LNCAP (cell line): ENCODE results near the gene FAM204A.

Experiments
- CTCF ChIP-seq: fragments of 450-650 bp; IDR thresholded peaks from 2 replicates; pipeline ENCODE4 v1.5.1; 2017; ENCODE audit warnings: mild to moderate bottlenecking

FAM204A gene

DNA sequence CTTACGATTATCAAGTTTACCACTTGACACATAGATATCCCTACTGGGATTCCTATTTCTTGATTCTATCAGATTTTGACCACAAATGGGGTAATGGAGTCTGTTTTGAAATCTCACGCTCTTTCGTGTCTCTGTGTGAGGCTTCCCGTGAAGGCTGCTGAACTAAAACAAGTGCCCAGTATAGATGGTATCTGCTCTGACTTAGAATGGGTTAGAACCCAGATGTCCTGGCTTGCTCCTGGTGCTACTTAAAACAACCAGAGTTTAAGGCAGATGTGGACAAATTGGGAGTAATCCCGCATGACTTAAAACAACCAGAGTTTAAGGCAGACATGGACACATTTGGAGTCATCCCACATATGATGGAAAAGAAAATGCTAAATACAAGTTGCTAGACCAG lies 85.9 kb downstream of the FAM204A start:
- TF ChIP-seq CTCF, result no peak

GRCh38 chr10:118255355-118255754 lies 86.8 kb downstream of the FAM204A start:
- no peak for TF ChIP-seq CTCF

DNA sequence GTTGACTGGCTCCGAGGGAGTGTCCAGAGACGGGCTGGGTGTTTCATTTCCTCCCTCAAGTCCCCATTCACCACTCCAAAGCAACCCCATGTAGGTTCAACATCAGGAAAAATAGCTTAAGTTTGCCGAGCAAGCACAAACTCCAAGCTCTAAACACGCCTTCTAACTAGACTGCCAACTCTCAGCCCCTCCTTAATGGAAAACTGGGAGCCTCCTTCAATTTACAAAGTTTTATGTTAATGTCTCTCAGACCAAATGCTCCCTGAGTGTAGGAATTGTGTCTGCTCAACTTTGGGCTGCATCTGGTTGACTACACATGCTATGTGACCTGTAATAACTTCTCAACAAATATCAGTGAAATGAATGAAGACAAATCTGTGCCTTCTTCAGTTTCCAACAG lies 87.5 kb downstream of the FAM204A start:
- no peak for TF ChIP-seq CTCF

- TF ChIP-seq CTCF, result no peak
These were observed 88.7 kb downstream of the FAM204A start for GRCh38 chr10:118253397-118253796.

- TF ChIP-seq CTCF, result no peak
These were observed 90.3 kb downstream of the FAM204A start for GRCh38 chr10:118251791-118252190.

- TF ChIP-seq CTCF, result no peak
These were observed 92.4 kb downstream of the FAM204A start for GRCh38 chr10:118249714-118250113.
